ENCODE data around the gene TDRD5. TPM values are rescaled to one million over a fixed set of nuclear protein-coding genes. Genes with fewer than 3 reads are reported as not detected.

The TDRD5 gene
- total RNA-seq, 1 experiment from 2014 or later, result not detected

- Mint-ChIP-seq H3K36me3 (ENCODE audit: insufficient read depth, unreplicated experiment) (no peaks in the 10 kb centered on the region), H3K27ac (ENCODE audit: unreplicated experiment) (no peak overlapping the region), H3K9me3 (ENCODE audit: low read depth, unreplicated experiment) (no peaks in the 10 kb centered on the region), H3K4me3 (ENCODE audit: low read depth, unreplicated experiment) (no peak overlapping the region), H3K4me1 (ENCODE audit: low read depth, unreplicated experiment) (no peaks in the 10 kb centered on the region), H3K27me3 (ENCODE audit: unreplicated experiment) (peaks cover 5% of the 10 kb centered on the region)
- no peak for DNase-seq
- intact Hi-C loops (cut with micrococcal nuclease; ENCODE audit: unreplicated experiment), result no loop called here
- no peak for TF ChIP-seq CTCF (IDR thresholded peaks at IDR 0.05; ENCODE audit: unreplicated experiment)
- BruUV-seq (replicated peaks), result no TSS peak
- CTCF ChIA-PET, result interaction anchor here (1.4 kb wide), 1 partner anchor 21 kb away, joined by 4 read pairs; no protein-coding TSS in a partner anchor
These were observed 136.6 kb downstream of the TDRD5 start for GRCh38 chr1:179728271-179728670.

- BruUV-seq (replicated peaks), result no TSS peak
- H3K27me3 Mint-ChIP-seq (ENCODE audit: unreplicated experiment), result peaks cover 19% of the 10 kb centered on the region
- no peaks in the 10 kb centered on the region for H3K9me3 Mint-ChIP-seq (ENCODE audit: low read depth, unreplicated experiment)
- H3K27ac Mint-ChIP-seq (ENCODE audit: unreplicated experiment), result no peak overlapping the region
- H3K36me3 Mint-ChIP-seq (ENCODE audit: insufficient read depth, unreplicated experiment), result no peaks in the 10 kb centered on the region
- CTCF ChIA-PET, result interaction anchor here (1.3 kb wide), 1 partner anchor 80 kb away, joined by 5 read pairs; no protein-coding TSS in a partner anchor
- no peak overlapping the region for H3K4me3 Mint-ChIP-seq (ENCODE audit: low read depth, unreplicated experiment)
- intact Hi-C loops (cut with micrococcal nuclease; ENCODE audit: unreplicated experiment), result no loop called here
- no peak for TF ChIP-seq CTCF (IDR thresholded peaks at IDR 0.05; ENCODE audit: unreplicated experiment)
- H3K4me1 Mint-ChIP-seq (ENCODE audit: low read depth, unreplicated experiment), result no peaks in the 10 kb centered on the region
- DNase-seq, result no peak
These were observed 138.2 kb downstream of the TDRD5 start for GRCh38 chr1:179729881-179730280.

GRCh38 chr1:179731643-179732042 is 140.0 kb downstream of the TDRD5 start:
- CTCF ChIA-PET, result interaction anchor here (0.6 to 1.7 kb wide), 2 partner anchors 26 to 187 kb away, joined by 3 to 6 read pairs; no protein-coding TSS in a partner anchor
- H3K4me1 Mint-ChIP-seq (ENCODE audit: low read depth, unreplicated experiment), result no peaks in the 10 kb centered on the region

More at GRCh38 chr1:179731643-179732042, 140.0 kb downstream of the TDRD5 start:
- intact Hi-C loops (cut with micrococcal nuclease; ENCODE audit: unreplicated experiment), result no loop called here
- peaks cover 35% of the 10 kb centered on the region for H3K27me3 Mint-ChIP-seq (ENCODE audit: unreplicated experiment)
- no peak overlapping the region for H3K4me3 Mint-ChIP-seq (ENCODE audit: low read depth, unreplicated experiment)
- BruUV-seq (replicated peaks), result no TSS peak
- H3K36me3 Mint-ChIP-seq (ENCODE audit: insufficient read depth, unreplicated experiment), result no peaks in the 10 kb centered on the region
- no peak for DNase-seq
- no peaks in the 10 kb centered on the region for H3K9me3 Mint-ChIP-seq (ENCODE audit: low read depth, unreplicated experiment)
- H3K27ac Mint-ChIP-seq (ENCODE audit: unreplicated experiment), result no peak overlapping the region
- no peak for TF ChIP-seq CTCF (IDR thresholded peaks at IDR 0.05; ENCODE audit: unreplicated experiment)

Other genes with a start within 250 kb of the TDRD5 start
- 0.50 and 0.64 TPM in 2 replicates for gene AXDND1, start 225.9 kb upstream of the TDRD5 start, total RNA-seq (2022)
- gene NPHS2, start 15.9 kb upstream of the TDRD5 start, total RNA-seq (2022), result not detected in 2 replicates
- not detected in 2 replicates for gene FAM163A, start 151.5 kb downstream of the TDRD5 start, total RNA-seq (2022)

All from Calu3 (cell line).